ENCODE measurements around the gene CBX8. TPM values are rescaled to one million over a fixed set of nuclear protein-coding genes. Genes with fewer than 3 reads are reported as not detected.

Gene CBX8
- total and polyA plus RNA-seq, 2 of the 8 experiments (the other 6 are each of a cell fraction or from before 2014, with no cell fraction given): 0.09 to 2.1 TPM

DNA sequence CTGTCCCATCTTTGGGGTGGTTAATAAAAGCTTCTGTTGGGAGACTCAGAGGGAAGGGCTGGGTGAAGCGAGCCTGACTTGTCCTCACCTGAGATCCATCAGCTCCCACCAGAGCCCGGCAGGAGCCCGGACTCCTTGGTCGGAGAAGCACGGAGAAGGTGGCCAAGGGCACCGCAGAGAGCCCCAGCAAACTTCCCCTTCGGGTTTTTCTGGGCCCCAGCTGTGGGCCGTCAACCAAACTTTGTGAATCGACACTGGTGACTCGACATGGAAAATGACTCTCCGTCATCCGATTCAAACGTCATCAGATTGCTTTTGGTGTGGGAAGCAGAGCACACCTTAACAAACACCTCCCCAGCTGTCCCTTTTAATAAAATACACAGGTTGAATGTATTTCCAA lies 44.7 kb downstream of the CBX8 start:
- no peak overlapping the region for H3K4ac ChIP-seq (replicated peaks; ENCODE audit: insufficient read length, low read depth, low read length)
- no peak overlapping the region for H3K18ac ChIP-seq (ENCODE audit: extremely low read depth, low read length)
- H3K4me3 ChIP-seq (ENCODE audit: extremely low read depth in 1 of 4, insufficient read depth in 2 of 4, low read depth in 3 of 4, low read length in 4 of 4): no peak overlapping the region
- peaks cover 0 to 14% (median 7%) of the 10 kb centered on the region in 4 experiments; a peak in 6 of 7 replicates for H3K4me1 ChIP-seq (replicated peaks in 1 of 4; ENCODE audit: control insufficient read depth in 3 of 4, insufficient read depth in 4 of 4, low read length in 3 of 4)
- CTCF ChIA-PET (ENCODE audit: partially characterized antibody): interaction anchor here (0.6 to 5.5 kb wide), 11 partner anchors 9 to 331 kb away, joined by 3 to 29 read pairs (median 4); no protein-coding TSS in a partner anchor
- no peak overlapping the region for H3K23ac ChIP-seq (ENCODE audit: insufficient read length)
- H2BK15ac ChIP-seq (ENCODE audit: low read length): no peak overlapping the region
- peaks cover 11% of the 10 kb centered on the region; the same call in 1 of the 2 replicates for H3K23me2 ChIP-seq (ENCODE audit: low read depth, low read length)
- no peak overlapping the region for H2BK12ac ChIP-seq (ENCODE audit: low read depth, low read length)
- WGBS, 2 experiments (ENCODE audit: extremely low coverage in 1 of 2, insufficient coverage in 1 of 2, insufficient read length in 1 of 2, insufficient replicate concordance in 2 of 2, low coverage in 1 of 2, low lambda C conversion rate in 2 of 2, missing lambda C conversion rate in 1 of 2): 92% methylated on average over 10 of the region's 13 CpGs; no CpG with 5 or more reads in 1 of the 2 experiments
- 0 out of 8 replicates have a peak, but pooled peaks cover 0 to 2% (median 0%) of the 10 kb centered on the region in 4 experiments for H3K36me3 ChIP-seq (ENCODE audit: control insufficient read depth in 2 of 4, insufficient read depth in 4 of 4, low read length in 3 of 4)
- peaks cover 0 to 4% of the 10 kb centered on the region in 2 experiments for H4K20me1 ChIP-seq (replicated peaks in 1 of 2; ENCODE audit: control insufficient read depth in 1 of 2, insufficient read depth in 2 of 2, low read length in 2 of 2)
- H3K4me2 ChIP-seq (ENCODE audit: insufficient read depth in 1 of 2, low read depth in 2 of 2, low read length in 2 of 2): no peak overlapping the region
- DNase-seq (ENCODE audit: low read depth in 1 of 2, low spot score in 2 of 2): no peak
- H3K9ac ChIP-seq (replicated peaks in 1 of 4; ENCODE audit: extremely low read depth in 1 of 4, low read depth in 3 of 4, low read length in 3 of 4): no peak overlapping the region
- H3K79me2 ChIP-seq (ENCODE audit: control insufficient read depth in 1 of 2, insufficient read depth in 2 of 2, low read length in 2 of 2): no peaks in the 10 kb centered on the region
- peaks cover 19 to 29% (median 26%) of the 10 kb centered on the region in 4 experiments for H3K27me3 ChIP-seq (replicated peaks in 1 of 4; ENCODE audit: control insufficient read depth in 3 of 4, extremely low read depth in 1 of 4, insufficient read depth in 3 of 4, low read length in 3 of 4)
- no peak overlapping the region for H4K5ac ChIP-seq (ENCODE audit: insufficient read length, low read depth, low read length)
- no peaks in the 10 kb centered on the region for H3K9me3 ChIP-seq (ENCODE audit: insufficient read depth in 2 of 2, low read depth in 1 of 2, low read length in 1 of 2)
- H3K79me1 ChIP-seq (ENCODE audit: low read depth, low read length): no peaks in the 10 kb centered on the region
- no peak overlapping the region for H2AK5ac ChIP-seq (ENCODE audit: low read depth, low read length)
- no peak overlapping the region for H2BK20ac ChIP-seq (ENCODE audit: low read length)
- H3K27ac ChIP-seq (ENCODE audit: low read depth, low read length): no peak overlapping the region
- H2AFZ ChIP-seq (ENCODE audit: low read length): no peak overlapping the region
- H4K91ac ChIP-seq (replicated peaks; ENCODE audit: insufficient read length, low read length): no peak overlapping the region
- POLR2A ChIA-PET (ENCODE audit: partially characterized antibody): interaction anchor here (0.9 to 2.7 kb wide), 3 partner anchors 25 to 34 kb away, joined by 3 to 7 read pairs (median 5); no protein-coding TSS in a partner anchor
- no peak overlapping the region for H3K14ac ChIP-seq (ENCODE audit: insufficient read length)
- H4K8ac ChIP-seq (ENCODE audit: extremely low read depth, insufficient read depth, low read length): no peak overlapping the region
- H2BK5ac ChIP-seq (ENCODE audit: low read depth, low read length): no peak overlapping the region
- H3K56ac ChIP-seq (replicated peaks; ENCODE audit: insufficient read length, low read depth, low read length): no peak overlapping the region
- H2BK120ac ChIP-seq (replicated peaks; ENCODE audit: low read depth, low read length): no peak overlapping the region
- FAIRE-seq: no peak
- TF ChIP-seq, protein P1, sequence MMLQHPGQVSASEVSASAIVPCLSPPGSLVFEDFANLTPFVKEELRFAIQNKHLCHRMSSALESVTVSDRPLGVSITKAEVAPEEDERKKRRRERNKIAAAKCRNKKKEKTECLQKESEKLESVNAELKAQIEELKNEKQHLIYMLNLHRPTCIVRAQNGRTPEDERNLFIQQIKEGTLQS (IDR thresholded peaks at IDR 0.05; ENCODE audit: insufficient read depth, low read depth, low read length): no peak
- TF ChIP-seq TEAD4 (IDR thresholded peaks at IDR 0.05; ENCODE audit: low read depth, low read length): no peak
- TF ChIP-seq SP2 (IDR thresholded peaks at IDR 0.05; ENCODE audit: low read length): no peak
- no peak for TF ChIP-seq EZH2 (IDR thresholded peaks at IDR 0.05; ENCODE audit: low read depth, low read length, severe bottlenecking)
- TF ChIP-seq RAD21 (IDR thresholded peaks at IDR 0.05 in 1 of 2, conservative IDR thresholded peaks at IDR 0.05 in 1 of 2; ENCODE audit: low read depth in 2 of 2, low read length in 2 of 2): no peak
- TF ChIP-seq BACH1 (IDR thresholded peaks at IDR 0.05; ENCODE audit: low read length): no peak
- no peak for TF ChIP-seq RXRA (IDR thresholded peaks at IDR 0.05; ENCODE audit: insufficient read depth, low read depth, low read length)
- TF ChIP-seq NANOG (IDR thresholded peaks at IDR 0.05; ENCODE audit: insufficient read depth, low read depth, low read length, poor library complexity, severe bottlenecking): no peak
- TF ChIP-seq YY1 (IDR thresholded peaks at IDR 0.05; ENCODE audit: low read depth, low read length): no peak
- TF ChIP-seq SP4 (IDR thresholded peaks at IDR 0.05; ENCODE audit: low read length): no peak
- no peak for TF ChIP-seq HDAC2 (IDR thresholded peaks at IDR 0.05; ENCODE audit: borderline replicate concordance in 1 of 2, low read depth in 2 of 2, low read length in 2 of 2)
- no peak for TF ChIP-seq POU5F1 (IDR thresholded peaks at IDR 0.05; ENCODE audit: low read depth, low read length)
- TF ChIP-seq TCF12 (IDR thresholded peaks at IDR 0.05; ENCODE audit: low read depth, low read length): no peak

Data from H1 (cell line).